Cardiac muscle cell (in vitro differentiated cells and primary cell): ENCODE measurements around the gene TGM1. TPM values are rescaled to one million over a fixed set of nuclear protein-coding genes. Genes with fewer than 3 reads are reported as not detected.

Experiments used
- DNase-seq, 2 donors: peaks; one replicate each; pipeline versions ENCODE4 v3.0.0 to v3.0.0-alpha.2; 2010 to 2017; ENCODE audit warnings: low read depth in 1 of 2, low spot score in 1 of 2
- H3K27ac ChIP-seq: fragments of 200-600 bp; sonication (generic); 2 replicates; pipeline ENCODE4 v1.5.1; 2016
- H3K27me3 ChIP-seq: fragments of 200-600 bp; sonication (generic); 2 replicates; pipeline ENCODE4 v1.6.0; 2016; ENCODE audit warnings: control low read depth
- H3K36me3 ChIP-seq: fragments of 200-600 bp; sonication (generic); 2 replicates; pipeline ENCODE4 v1.5.1; 2016; ENCODE audit warnings: control low read depth
- H3K4me1 ChIP-seq: fragments of 200-600 bp; sonication (generic); 2 replicates; pipeline ENCODE4 v1.8.1; 2017; ENCODE audit warnings: low read depth, mild to moderate bottlenecking, mixed run types
- H3K4me3 ChIP-seq: fragments of 200-600 bp; sonication (generic); 2 replicates; pipeline ENCODE4 v1.5.1; 2016; ENCODE audit warnings: mild to moderate bottlenecking
- H3K9me3 ChIP-seq: fragments of 200-600 bp; sonication (generic); 2 replicates; pipeline ENCODE4 v1.5.1; 2017; ENCODE audit warnings: low read depth, mild to moderate bottlenecking, control low read depth
- CTCF ChIP-seq: IDR thresholded peaks from 2 replicates; pipeline ENCODE4 v1.5.1; 2012; ENCODE audit warnings: low read depth, mild to moderate bottlenecking, low read length
- polyA plus RNA-seq: library from polyadenylated mRNA; unstranded; fragments of >200 nt; fragmentation: Nextera tagmentation; extraction: Ambion mirVana; gene quantifications from 2 replicates; pipeline ENCODE4 v1.2.1, GENCODE V29; 2016
- total RNA-seq: library from RNA; depleted of rRNA; stranded (reverse); fragments of >200 nt; gene quantifications from 2 replicates; pipeline ENCODE4 v1.2.3, GENCODE V29; 2016

TGM1 gene
- total and polyA plus RNA-seq, 2 experiments from 2014 or later: 1.7 TPM; not detected in 1

- no peak overlapping the region for H3K4me3 ChIP-seq
- H3K36me3 ChIP-seq: peaks cover 3% of the 10 kb centered on the region
- no peaks in the 10 kb centered on the region for H3K27me3 ChIP-seq
- no peaks in the 10 kb centered on the region for H3K4me1 ChIP-seq
- no peak for TF ChIP-seq CTCF
- no peak overlapping the region for H3K27ac ChIP-seq
- H3K9me3 ChIP-seq: no peaks in the 10 kb centered on the region
- DNase-seq: no peak
Measured at GRCh38 chr14:24289649-24290280, 26.8 kb upstream of the TGM1 start.

GRCh38 chr14:24286996-24287395 is 24.0 kb upstream of the TGM1 start:
- H3K4me3 ChIP-seq: no peak overlapping the region
- H3K36me3 ChIP-seq: peaks cover 3% of the 10 kb centered on the region
- no peak overlapping the region for H3K27ac ChIP-seq
- no peaks in the 10 kb centered on the region for H3K9me3 ChIP-seq
- TF ChIP-seq CTCF: no peak
- H3K4me1 ChIP-seq: no peaks in the 10 kb centered on the region
- DNase-seq: no peak
- H3K27me3 ChIP-seq: no peaks in the 10 kb centered on the region

- no peak for DNase-seq
- no peak overlapping the region for H3K4me3 ChIP-seq
- H3K36me3 ChIP-seq: peaks cover 3% of the 10 kb centered on the region
- no peaks in the 10 kb centered on the region for H3K9me3 ChIP-seq
- no peak overlapping the region for H3K27ac ChIP-seq
- no peaks in the 10 kb centered on the region for H3K4me1 ChIP-seq
- no peaks in the 10 kb centered on the region for H3K27me3 ChIP-seq
- TF ChIP-seq CTCF: no peak
Measured at GRCh38 chr14:24285351-24285750, 22.4 kb upstream of the TGM1 start.

- Histone ChIP-seq H3K9me3 (no peaks in the 10 kb centered on the region), H3K36me3 (no peaks in the 10 kb centered on the region), H3K27me3 (no peaks in the 10 kb centered on the region), H3K27ac (no peak overlapping the region), H3K4me3 (no peak overlapping the region), H3K4me1 (no peaks in the 10 kb centered on the region)
- DNase-seq: no peak
- no peak for TF ChIP-seq CTCF
Measured at GRCh38 chr14:24284501-24285035, 21.6 kb upstream of the TGM1 start.

- no peak for TF ChIP-seq CTCF
- no peak for DNase-seq
- Histone ChIP-seq H3K4me3 (no peak overlapping the region), H3K4me1 (no peaks in the 10 kb centered on the region), H3K9me3 (no peaks in the 10 kb centered on the region), H3K27ac (no peak overlapping the region), H3K27me3 (no peaks in the 10 kb centered on the region), H3K36me3 (no peaks in the 10 kb centered on the region)
Measured at GRCh38 chr14:24283796-24284460, 21.0 kb upstream of the TGM1 start.
